ENCODE data around the gene RAB11FIP2.

DNA sequence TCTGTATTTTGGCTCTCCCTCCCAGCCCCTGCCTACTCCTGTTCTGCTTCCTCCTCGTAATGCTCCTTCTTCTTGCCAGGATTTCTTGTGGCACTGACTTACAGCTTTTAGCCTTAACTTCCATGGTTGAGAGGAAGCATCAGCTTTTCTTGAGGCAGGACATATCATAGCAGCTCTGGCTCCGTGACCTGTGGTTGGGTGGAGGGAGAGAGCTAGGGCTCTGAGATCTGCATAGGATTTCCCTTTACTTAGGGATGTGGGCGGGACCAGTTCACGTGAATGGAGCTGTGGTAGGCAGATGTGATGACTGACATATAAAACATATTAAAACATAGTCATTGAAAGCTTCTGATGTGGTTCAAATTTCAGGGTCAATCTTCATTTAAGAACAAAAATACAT is 10.6 kb upstream of the RAB11FIP2 start:
- TF ChIP-seq, protein P1, sequence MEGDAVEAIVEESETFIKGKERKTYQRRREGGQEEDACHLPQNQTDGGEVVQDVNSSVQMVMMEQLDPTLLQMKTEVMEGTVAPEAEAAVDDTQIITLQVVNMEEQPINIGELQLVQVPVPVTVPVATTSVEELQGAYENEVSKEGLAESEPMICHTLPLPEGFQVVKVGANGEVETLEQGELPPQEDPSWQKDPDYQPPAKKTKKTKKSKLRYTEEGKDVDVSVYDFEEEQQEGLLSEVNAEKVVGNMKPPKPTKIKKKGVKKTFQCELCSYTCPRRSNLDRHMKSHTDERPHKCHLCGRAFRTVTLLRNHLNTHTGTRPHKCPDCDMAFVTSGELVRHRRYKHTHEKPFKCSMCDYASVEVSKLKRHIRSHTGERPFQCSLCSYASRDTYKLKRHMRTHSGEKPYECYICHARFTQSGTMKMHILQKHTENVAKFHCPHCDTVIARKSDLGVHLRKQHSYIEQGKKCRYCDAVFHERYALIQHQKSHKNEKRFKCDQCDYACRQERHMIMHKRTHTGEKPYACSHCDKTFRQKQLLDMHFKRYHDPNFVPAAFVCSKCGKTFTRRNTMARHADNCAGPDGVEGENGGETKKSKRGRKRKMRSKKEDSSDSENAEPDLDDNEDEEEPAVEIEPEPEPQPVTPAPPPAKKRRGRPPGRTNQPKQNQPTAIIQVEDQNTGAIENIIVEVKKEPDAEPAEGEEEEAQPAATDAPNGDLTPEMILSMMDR (IDR thresholded peaks at IDR 0.05), result no peak
- TF ChIP-seq, protein P2, sequence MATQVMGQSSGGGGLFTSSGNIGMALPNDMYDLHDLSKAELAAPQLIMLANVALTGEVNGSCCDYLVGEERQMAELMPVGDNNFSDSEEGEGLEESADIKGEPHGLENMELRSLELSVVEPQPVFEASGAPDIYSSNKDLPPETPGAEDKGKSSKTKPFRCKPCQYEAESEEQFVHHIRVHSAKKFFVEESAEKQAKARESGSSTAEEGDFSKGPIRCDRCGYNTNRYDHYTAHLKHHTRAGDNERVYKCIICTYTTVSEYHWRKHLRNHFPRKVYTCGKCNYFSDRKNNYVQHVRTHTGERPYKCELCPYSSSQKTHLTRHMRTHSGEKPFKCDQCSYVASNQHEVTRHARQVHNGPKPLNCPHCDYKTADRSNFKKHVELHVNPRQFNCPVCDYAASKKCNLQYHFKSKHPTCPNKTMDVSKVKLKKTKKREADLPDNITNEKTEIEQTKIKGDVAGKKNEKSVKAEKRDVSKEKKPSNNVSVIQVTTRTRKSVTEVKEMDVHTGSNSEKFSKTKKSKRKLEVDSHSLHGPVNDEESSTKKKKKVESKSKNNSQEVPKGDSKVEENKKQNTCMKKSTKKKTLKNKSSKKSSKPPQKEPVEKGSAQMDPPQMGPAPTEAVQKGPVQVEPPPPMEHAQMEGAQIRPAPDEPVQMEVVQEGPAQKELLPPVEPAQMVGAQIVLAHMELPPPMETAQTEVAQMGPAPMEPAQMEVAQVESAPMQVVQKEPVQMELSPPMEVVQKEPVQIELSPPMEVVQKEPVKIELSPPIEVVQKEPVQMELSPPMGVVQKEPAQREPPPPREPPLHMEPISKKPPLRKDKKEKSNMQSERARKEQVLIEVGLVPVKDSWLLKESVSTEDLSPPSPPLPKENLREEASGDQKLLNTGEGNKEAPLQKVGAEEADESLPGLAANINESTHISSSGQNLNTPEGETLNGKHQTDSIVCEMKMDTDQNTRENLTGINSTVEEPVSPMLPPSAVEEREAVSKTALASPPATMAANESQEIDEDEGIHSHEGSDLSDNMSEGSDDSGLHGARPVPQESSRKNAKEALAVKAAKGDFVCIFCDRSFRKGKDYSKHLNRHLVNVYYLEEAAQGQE (IDR thresholded peaks at IDR 0.05), result no peak
- TF ChIP-seq ZFP36 (IDR thresholded peaks at IDR 0.05; ENCODE audit: borderline replicate concordance, partially characterized antibody) (no peak), POLR2A (IDR thresholded peaks at IDR 0.05; ENCODE audit: low read length) (no peak), FOSL2 (IDR thresholded peaks at IDR 0.05) (no peak), FOSL2 (CRISPR knock-in tag; IDR thresholded peaks at IDR 0.05) (no peak), MAZ (IDR thresholded peaks at IDR 0.05; ENCODE audit: borderline replicate concordance, low read depth, low read length) (no peak)

Measured in A549 (cell line).